Stimulated activated CD4-positive, alpha-beta T cell treated with anti-CD3 and anti-CD28 coated beads, Interleukin-1b, Interleukin-23, amount 100 ng/mL, for 48 hours (primary cell): ENCODE measurements around the gene DGKD.

Source experiments
- DNase-seq: peaks from one replicate; pipeline ENCODE4 v3.0.0-alpha.2; 2020

The DGKD gene

GRCh38 chr2:233433029-233433428 is 78.7 kb downstream of the DGKD start:
- no peak for DNase-seq

- no peak for DNase-seq
Measured at GRCh38 chr2:233433794-233434193, 79.5 kb downstream of the DGKD start.

- DNase-seq = no peak
Measured at GRCh38 chr2:233434666-233435330, 80.5 kb downstream of the DGKD start.

- DNase-seq = no peak
Measured at GRCh38 chr2:233435436-233436190, 81.3 kb downstream of the DGKD start.

GRCh38 chr2:233436191-233436581 is 81.9 kb downstream of the DGKD start:
- DNase-seq = no peak

- no peak for DNase-seq
Measured at GRCh38 chr2:233436691-233437438, 82.6 kb downstream of the DGKD start.

- no peak for DNase-seq
Measured at GRCh38 chr2:233437439-233437955, 83.2 kb downstream of the DGKD start.

GRCh38 chr2:233438573-233439147 is 84.4 kb downstream of the DGKD start:
- DNase-seq = no peak

- no peak for DNase-seq
Measured at GRCh38 chr2:233439191-233439590, 84.9 kb downstream of the DGKD start.

GRCh38 chr2:233440314-233440713 is 86.0 kb downstream of the DGKD start:
- DNase-seq = no peak

- DNase-seq = no peak
Measured at GRCh38 chr2:233440714-233441113, 86.4 kb downstream of the DGKD start.

- no peak for DNase-seq
Measured at GRCh38 chr2:233441161-233442027, 87.1 kb downstream of the DGKD start.

- DNase-seq = no peak
Measured at GRCh38 chr2:233442028-233442310, 87.7 kb downstream of the DGKD start.

GRCh38 chr2:233443511-233444183 is 89.4 kb downstream of the DGKD start:
- DNase-seq = peak; percentile 82

- no peak for DNase-seq
Measured at GRCh38 chr2:233444501-233444900, 90.2 kb downstream of the DGKD start.

- DNase-seq = no peak
Measured at GRCh38 chr2:233445152-233445830, 91.0 kb downstream of the DGKD start.

GRCh38 chr2:233446121-233446520 is 91.8 kb downstream of the DGKD start:
- DNase-seq = no peak

- DNase-seq = no peak
Measured at GRCh38 chr2:233446606-233447305, 92.5 kb downstream of the DGKD start.

- DNase-seq = no peak
Measured at GRCh38 chr2:233447506-233448219, 93.4 kb downstream of the DGKD start.

- no peak for DNase-seq
Measured at GRCh38 chr2:233448220-233448559, 93.9 kb downstream of the DGKD start.
